Peyer's patch (tissue), 4 donors: ENCODE results near the gene CHST11. TPM values are rescaled to one million over a fixed set of nuclear protein-coding genes. Genes with fewer than 3 reads are reported as not detected.
A peak's percentile ranks its signal among the peaks of the same experiment; 100 is the strongest.

Experiments
- DNase-seq, 3 donors: peaks; one replicate each; pipeline ENCODE4 v3.0.0-alpha.2; 2017 to 2019
- H3K27ac ChIP-seq, 4 donors: fragments of 200-600 bp; sonication (generic); one replicate each; pipeline ENCODE4 v1.5.1; 2016 to 2019
- H3K27me3 ChIP-seq, 2 donors: fragments of 200-600 bp; sonication (generic); one replicate each; pipeline ENCODE4 v1.5.1; 2019
- H3K36me3 ChIP-seq, 3 donors: fragments of 200-600 bp; sonication (generic); one replicate each; pipeline ENCODE4 v1.5.1; 2016 to 2019
- H3K4me1 ChIP-seq, 4 donors: fragments of 200-600 bp; sonication (generic); one replicate each; pipeline ENCODE4 v1.5.1; 2016 to 2019
- H3K4me3 ChIP-seq, 4 donors: fragments of 200-600 bp; sonication (generic); 1 replicate in 3 of 4; 2 replicates in 1 of 4; pipeline ENCODE4 v1.5.1; 2016 to 2019; ENCODE audit warnings: mild to moderate bottlenecking in 1 of 4
- H3K9me3 ChIP-seq, 4 donors: fragments of 200-600 bp; sonication (generic); one replicate each; pipeline ENCODE4 v1.5.1; 2016 to 2019; ENCODE audit warnings: mild to moderate bottlenecking in 1 of 4
- POLR2A ChIP-seq, 2 donors: fragments of 450-650 bp; IDR thresholded peaks; one replicate each; pipeline ENCODE4 v1.5.1; 2017; ENCODE audit warnings: antibody characterized with exemption in 2 of 2, mild to moderate bottlenecking in 2 of 2, moderate library complexity in 2 of 2
- total RNA-seq, 4 donors: library from RNA; depleted of rRNA; stranded (reverse); fragments of >200 nt; gene quantifications; one replicate each; pipeline ENCODE4 v1.1.0, GENCODE V29; 2016
- TF ChIP-seq, protein P1 (sequence below), 6 experiments: fragments of 450-650 bp in 4 of 6; fragments of 200-600 bp in 2 of 6; sonication (generic) in 1 of 6; IDR thresholded peaks; one replicate each; pipeline ENCODE4 v1.5.1; 2017 to 2019; ENCODE audit warnings: antibody characterized with exemption in 6 of 6, mild to moderate bottlenecking in 3 of 6, moderate library complexity in 1 of 6

The CHST11 gene
- total RNA-seq, 4 donors from 2014 or later: 9.9 to 119 (median 15.6) TPM

GRCh38 chr12:104477510-104478390, 21.0 kb downstream of the CHST11 start:
- no peaks in the 10 kb centered on the region for H3K9me3 ChIP-seq
- no peaks in the 10 kb centered on the region for H3K27me3 ChIP-seq
- no peak for TF ChIP-seq POLR2A (IDR thresholded peaks at IDR 0.05)
- TF ChIP-seq, protein P1, sequence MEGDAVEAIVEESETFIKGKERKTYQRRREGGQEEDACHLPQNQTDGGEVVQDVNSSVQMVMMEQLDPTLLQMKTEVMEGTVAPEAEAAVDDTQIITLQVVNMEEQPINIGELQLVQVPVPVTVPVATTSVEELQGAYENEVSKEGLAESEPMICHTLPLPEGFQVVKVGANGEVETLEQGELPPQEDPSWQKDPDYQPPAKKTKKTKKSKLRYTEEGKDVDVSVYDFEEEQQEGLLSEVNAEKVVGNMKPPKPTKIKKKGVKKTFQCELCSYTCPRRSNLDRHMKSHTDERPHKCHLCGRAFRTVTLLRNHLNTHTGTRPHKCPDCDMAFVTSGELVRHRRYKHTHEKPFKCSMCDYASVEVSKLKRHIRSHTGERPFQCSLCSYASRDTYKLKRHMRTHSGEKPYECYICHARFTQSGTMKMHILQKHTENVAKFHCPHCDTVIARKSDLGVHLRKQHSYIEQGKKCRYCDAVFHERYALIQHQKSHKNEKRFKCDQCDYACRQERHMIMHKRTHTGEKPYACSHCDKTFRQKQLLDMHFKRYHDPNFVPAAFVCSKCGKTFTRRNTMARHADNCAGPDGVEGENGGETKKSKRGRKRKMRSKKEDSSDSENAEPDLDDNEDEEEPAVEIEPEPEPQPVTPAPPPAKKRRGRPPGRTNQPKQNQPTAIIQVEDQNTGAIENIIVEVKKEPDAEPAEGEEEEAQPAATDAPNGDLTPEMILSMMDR (IDR thresholded peaks at IDR 0.05): no peak
- H3K27ac ChIP-seq: peak overlapping the region; percentile 42 to 73 (median 60)
- peak overlapping the region in 3 of 4 donors; percentile 1 to 14 (median 7) for H3K4me3 ChIP-seq
- H3K36me3 ChIP-seq: no peaks in the 10 kb centered on the region
- peaks cover 0 to 45% (median 11%) of the 10 kb centered on the region in 4 donors for H3K4me1 ChIP-seq
- DNase-seq: no peak

GRCh38 chr12:104478396-104479122, 21.8 kb downstream of the CHST11 start:
- H3K27ac ChIP-seq: peak overlapping the region; percentile 42 to 73 (median 60)
- TF ChIP-seq, protein P1 (IDR thresholded peaks at IDR 0.05): no peak
- peak; percentile 29 to 49 for TF ChIP-seq POLR2A (IDR thresholded peaks at IDR 0.05)
- peak in 2 of 3 donors; percentile 74 to 77 for DNase-seq

GRCh38 chr12:104479123-104479662, 22.4 kb downstream of the CHST11 start:
- Histone ChIP-seq H3K9me3 (no peaks in the 10 kb centered on the region), H3K4me3 (no peak overlapping the region), H3K36me3 (no peaks in the 10 kb centered on the region), H3K27ac (peak overlapping the region; percentile 42 to 73 (median 60)), H3K27me3 (no peaks in the 10 kb centered on the region), H3K4me1 (peaks cover 0 to 38% (median 8%) of the 10 kb centered on the region in 4 donors)
- no peak for TF ChIP-seq POLR2A (IDR thresholded peaks at IDR 0.05)
- TF ChIP-seq, protein P1 (IDR thresholded peaks at IDR 0.05): no peak
- peak in 1 of 3 donors; percentile 15 for DNase-seq

More at GRCh38 chr12:104478396-104479122, 21.8 kb downstream of the CHST11 start:
- peak overlapping the region in 2 of 4 donors; percentile 1 to 14 for H3K4me3 ChIP-seq
- H3K36me3 ChIP-seq: no peaks in the 10 kb centered on the region
- no peaks in the 10 kb centered on the region for H3K9me3 ChIP-seq
- no peaks in the 10 kb centered on the region for H3K27me3 ChIP-seq
- H3K4me1 ChIP-seq: peaks cover 0 to 37% (median 8%) of the 10 kb centered on the region in 4 donors

DNA sequence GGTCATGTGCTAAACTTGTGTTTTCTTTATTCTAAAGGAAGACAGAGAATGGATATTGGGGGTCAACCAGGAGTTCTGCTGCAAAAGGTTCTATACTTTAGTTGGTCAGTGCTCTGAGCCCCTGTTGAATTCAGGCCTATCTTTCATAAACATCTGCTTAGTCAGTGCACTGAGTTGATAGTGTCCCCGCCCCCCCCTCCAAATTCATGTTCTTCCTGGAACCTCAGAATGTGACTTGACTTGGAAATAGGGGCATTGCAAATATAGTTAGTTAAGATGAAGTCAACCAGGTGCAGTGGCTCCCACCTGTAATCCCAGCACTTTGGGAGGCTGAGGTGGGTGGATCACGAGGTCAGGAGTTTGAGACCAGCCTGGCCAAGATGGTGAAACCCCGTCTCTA, 23.3 kb downstream of the CHST11 start:
- no peaks in the 10 kb centered on the region for H3K27me3 ChIP-seq
- no peak overlapping the region for H3K4me3 ChIP-seq
- H3K9me3 ChIP-seq: no peaks in the 10 kb centered on the region
- TF ChIP-seq POLR2A (IDR thresholded peaks at IDR 0.05): no peak
- TF ChIP-seq, protein P1 (IDR thresholded peaks at IDR 0.05): no peak
- H3K36me3 ChIP-seq: no peaks in the 10 kb centered on the region
- peak overlapping the region; percentile 42 to 73 (median 60) for H3K27ac ChIP-seq
- H3K4me1 ChIP-seq: peaks cover 0 to 41% (median 8%) of the 10 kb centered on the region in 4 donors
- DNase-seq: peak in 2 of 3 donors; percentile 15 to 35

DNA sequence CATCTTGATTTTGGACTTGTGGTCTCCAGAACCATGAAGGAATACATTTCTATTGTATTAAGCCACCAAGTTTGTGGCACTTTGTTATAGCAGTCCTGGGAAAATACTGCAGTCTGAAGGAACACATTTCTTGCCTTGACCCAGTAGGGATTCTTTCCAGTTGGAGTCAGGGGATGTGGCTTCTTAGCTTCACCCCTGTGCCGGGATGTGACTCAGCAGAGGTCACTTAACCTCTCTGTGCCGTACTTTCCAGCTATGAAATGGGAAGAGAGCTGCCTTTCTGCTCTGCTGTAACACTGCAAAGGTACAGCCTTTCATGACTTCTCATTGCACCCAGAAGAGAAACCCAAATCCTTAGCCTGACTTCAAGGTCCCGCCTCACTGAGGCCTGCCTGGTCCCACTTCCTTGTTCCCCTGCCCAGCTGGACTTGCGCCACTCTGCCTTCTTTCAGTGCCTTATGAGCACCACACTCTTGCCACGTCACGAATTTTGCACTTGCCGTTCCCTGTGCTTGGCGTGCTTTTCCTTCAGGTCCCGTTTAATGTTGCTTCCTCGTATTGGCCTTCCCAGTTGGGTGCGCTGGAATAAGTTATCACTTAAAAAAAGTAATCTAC, 24.2 kb downstream of the CHST11 start:
- peak in 2 of 3 donors; percentile 36 to 75 for DNase-seq
- Histone ChIP-seq H3K9me3 (no peaks in the 10 kb centered on the region), H3K27me3 (no peaks in the 10 kb centered on the region), H3K27ac (peak overlapping the region in 3 of 4 donors; percentile 3 to 57 (median 38)), H3K36me3 (no peaks in the 10 kb centered on the region), H3K4me3 (no peak overlapping the region), H3K4me1 (peaks cover 0 to 50% (median 9%) of the 10 kb centered on the region in 4 donors)
- TF ChIP-seq, protein P1 (IDR thresholded peaks at IDR 0.05): no peak
- no peak for TF ChIP-seq POLR2A (IDR thresholded peaks at IDR 0.05)
